ENCODE measurements around the gene FOXF1. TPM values are rescaled to one million over a fixed set of nuclear protein-coding genes. Genes with fewer than 3 reads are reported as not detected.

FOXF1 gene
- polyA plus RNA-seq, 2 of the 4 experiments (the other 2 are of a cell fraction): not detected

DNA sequence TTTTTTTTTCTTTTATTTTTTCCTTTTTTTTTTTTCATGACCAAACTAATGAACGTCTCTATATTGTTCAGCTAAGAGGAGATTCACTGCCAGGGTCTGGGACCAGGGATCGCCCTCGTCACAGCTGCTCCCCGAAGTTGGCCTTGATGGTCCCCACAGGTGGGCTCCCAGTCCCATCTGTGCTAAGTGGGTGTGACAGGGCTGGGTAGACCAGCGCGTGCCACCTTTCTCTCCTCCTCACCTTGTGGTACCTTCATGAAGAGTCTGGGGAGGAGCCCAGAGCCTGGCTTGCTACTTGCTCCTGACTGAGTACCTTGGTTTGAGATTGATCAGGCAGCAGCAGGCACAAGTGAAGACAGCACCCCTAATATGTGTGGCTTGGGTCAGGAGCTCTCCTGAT is 6.5 kb upstream of the FOXF1 start:
- DNase-seq (ENCODE audit: low read depth in 1 of 2, low spot score in 1 of 2) (no peak), FAIRE-seq (no peak), ATAC-seq (no peak)
- H3K4me1 ChIP-seq: peaks cover 10% of the 10 kb centered on the region; the same call in 2 of the 3 replicates
- ChIA-PET CTCF (interaction anchor here (1.1 to 1.2 kb wide), 2 partner anchors 16 to 682 kb away, joined by 3 read pairs; no protein-coding TSS in a partner anchor), POLR2A (no interaction called here)
- no peak overlapping the region for H3K27ac ChIP-seq
- H3K4me2 ChIP-seq: no peak overlapping the region
- TF ChIP-seq MAZ (IDR thresholded peaks at IDR 0.05; ENCODE audit: borderline replicate concordance, low read depth, low read length): no peak
- no peak for TF ChIP-seq RFX5 (IDR thresholded peaks at IDR 0.05)
- TF ChIP-seq KDM1A (IDR thresholded peaks at IDR 0.05; ENCODE audit: low read depth): no peak
- no peak for TF ChIP-seq ZSCAN20 (CRISPR knock-in tag; IDR thresholded peaks at IDR 0.05)
- TF ChIP-seq FOXS1 (CRISPR knock-in tag; IDR thresholded peaks at IDR 0.05): no peak
- no peak for TF ChIP-seq RCOR1 (IDR thresholded peaks at IDR 0.05; ENCODE audit: low read depth, low read length)
- no peaks in the 10 kb centered on the region for H3K9me3 ChIP-seq
- no peak overlapping the region for H3K4me3 ChIP-seq
- 24% methylated on average over 4 of the region's 6 CpGs for WGBS (ENCODE audit: missing lambda C conversion rate)

DNA sequence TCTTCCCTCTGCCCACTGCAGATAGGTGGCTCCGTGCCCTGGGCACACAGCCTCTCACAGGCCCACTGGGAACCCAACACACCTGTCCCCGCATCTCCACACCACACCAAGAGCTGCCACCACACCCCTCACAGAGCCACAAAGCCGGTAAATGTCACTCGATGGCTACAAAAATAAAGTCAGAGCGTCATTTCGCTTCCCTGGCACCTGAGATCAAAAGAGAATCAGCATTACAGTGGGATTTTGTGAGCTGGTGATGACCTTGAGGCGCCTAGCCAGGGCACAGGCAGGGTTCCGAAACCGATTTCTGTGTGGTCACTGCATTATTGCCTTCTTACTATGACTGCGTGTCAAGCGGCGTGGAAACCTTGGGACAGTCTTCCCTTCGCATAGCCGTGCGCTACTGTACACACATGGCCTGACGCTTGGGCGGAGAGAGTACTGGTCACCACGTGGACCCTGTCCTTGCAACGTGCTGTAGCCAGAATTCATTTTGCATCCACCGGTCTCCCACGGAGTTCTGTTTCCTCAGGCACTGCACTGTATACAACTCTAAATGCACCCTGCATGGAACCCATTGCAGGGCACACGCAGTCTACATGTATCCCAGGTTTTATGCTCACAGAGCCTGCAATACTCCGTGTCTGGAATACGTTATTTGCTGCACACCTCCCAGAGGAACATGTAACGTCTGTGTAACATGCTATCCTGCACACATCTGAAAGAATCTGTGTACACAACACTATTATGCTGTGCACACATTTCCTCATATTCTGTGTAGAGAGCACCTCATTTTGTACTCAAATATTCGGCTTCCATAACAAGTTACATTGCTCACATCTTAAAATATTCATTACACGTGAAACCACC is 5.8 kb upstream of the FOXF1 start:
- Histone ChIP-seq H3K9me3 (no peaks in the 10 kb centered on the region), H3K4me2 (no peak overlapping the region), H3K4me1 (peaks cover 12% of the 10 kb centered on the region; the same call in 2 of the 3 replicates), H3K27ac (no peak overlapping the region), H3K4me3 (no peak overlapping the region)
- ChIA-PET POLR2A (no interaction called here), CTCF (interaction anchor here (1.1 to 1.2 kb wide), 3 partner anchors 15 to 683 kb away, joined by 3 read pairs; no protein-coding TSS in a partner anchor)
- ATAC-seq (no peak), FAIRE-seq (no peak), DNase-seq (ENCODE audit: low read depth in 1 of 2, low spot score in 1 of 2) (no peak)
- TF ChIP-seq, protein P1, sequence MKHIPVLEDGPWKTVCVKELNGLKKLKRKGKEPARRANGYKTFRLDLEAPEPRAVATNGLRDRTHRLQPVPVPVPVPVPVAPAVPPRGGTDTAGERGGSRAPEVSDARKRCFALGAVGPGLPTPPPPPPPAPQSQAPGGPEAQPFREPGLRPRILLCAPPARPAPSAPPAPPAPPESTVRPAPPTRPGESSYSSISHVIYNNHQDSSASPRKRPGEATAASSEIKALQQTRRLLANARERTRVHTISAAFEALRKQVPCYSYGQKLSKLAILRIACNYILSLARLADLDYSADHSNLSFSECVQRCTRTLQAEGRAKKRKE (CRISPR knock-in tag; IDR thresholded peaks at IDR 0.05; ENCODE audit: low read depth): no peak
- TF ChIP-seq, protein P2, sequence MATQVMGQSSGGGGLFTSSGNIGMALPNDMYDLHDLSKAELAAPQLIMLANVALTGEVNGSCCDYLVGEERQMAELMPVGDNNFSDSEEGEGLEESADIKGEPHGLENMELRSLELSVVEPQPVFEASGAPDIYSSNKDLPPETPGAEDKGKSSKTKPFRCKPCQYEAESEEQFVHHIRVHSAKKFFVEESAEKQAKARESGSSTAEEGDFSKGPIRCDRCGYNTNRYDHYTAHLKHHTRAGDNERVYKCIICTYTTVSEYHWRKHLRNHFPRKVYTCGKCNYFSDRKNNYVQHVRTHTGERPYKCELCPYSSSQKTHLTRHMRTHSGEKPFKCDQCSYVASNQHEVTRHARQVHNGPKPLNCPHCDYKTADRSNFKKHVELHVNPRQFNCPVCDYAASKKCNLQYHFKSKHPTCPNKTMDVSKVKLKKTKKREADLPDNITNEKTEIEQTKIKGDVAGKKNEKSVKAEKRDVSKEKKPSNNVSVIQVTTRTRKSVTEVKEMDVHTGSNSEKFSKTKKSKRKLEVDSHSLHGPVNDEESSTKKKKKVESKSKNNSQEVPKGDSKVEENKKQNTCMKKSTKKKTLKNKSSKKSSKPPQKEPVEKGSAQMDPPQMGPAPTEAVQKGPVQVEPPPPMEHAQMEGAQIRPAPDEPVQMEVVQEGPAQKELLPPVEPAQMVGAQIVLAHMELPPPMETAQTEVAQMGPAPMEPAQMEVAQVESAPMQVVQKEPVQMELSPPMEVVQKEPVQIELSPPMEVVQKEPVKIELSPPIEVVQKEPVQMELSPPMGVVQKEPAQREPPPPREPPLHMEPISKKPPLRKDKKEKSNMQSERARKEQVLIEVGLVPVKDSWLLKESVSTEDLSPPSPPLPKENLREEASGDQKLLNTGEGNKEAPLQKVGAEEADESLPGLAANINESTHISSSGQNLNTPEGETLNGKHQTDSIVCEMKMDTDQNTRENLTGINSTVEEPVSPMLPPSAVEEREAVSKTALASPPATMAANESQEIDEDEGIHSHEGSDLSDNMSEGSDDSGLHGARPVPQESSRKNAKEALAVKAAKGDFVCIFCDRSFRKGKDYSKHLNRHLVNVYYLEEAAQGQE (IDR thresholded peaks at IDR 0.05): no peak
- TF ChIP-seq JUNB (IDR thresholded peaks at IDR 0.05) (no peak), ZSCAN20 (CRISPR knock-in tag; IDR thresholded peaks at IDR 0.05) (no peak), HOXB5 (CRISPR knock-in tag; IDR thresholded peaks at IDR 0.05) (no peak), KDM5A (IDR thresholded peaks at IDR 0.05) (no peak), EHF (CRISPR knock-in tag; IDR thresholded peaks at IDR 0.05) (no peak), ESRRA (IDR thresholded peaks at IDR 0.05; ENCODE audit: borderline replicate concordance, low read length) (no peak), ZFP36 (IDR thresholded peaks at IDR 0.05; ENCODE audit: borderline replicate concordance, partially characterized antibody) (no peak), PHF8 (IDR thresholded peaks at IDR 0.05; ENCODE audit: borderline replicate concordance, low read depth) (no peak), MYC (IDR thresholded peaks at IDR 0.05; ENCODE audit: borderline replicate concordance, low read length) (no peak), HDAC2 (IDR thresholded peaks at IDR 0.05) (no peak)
- TF ChIP-seq, protein P3, sequence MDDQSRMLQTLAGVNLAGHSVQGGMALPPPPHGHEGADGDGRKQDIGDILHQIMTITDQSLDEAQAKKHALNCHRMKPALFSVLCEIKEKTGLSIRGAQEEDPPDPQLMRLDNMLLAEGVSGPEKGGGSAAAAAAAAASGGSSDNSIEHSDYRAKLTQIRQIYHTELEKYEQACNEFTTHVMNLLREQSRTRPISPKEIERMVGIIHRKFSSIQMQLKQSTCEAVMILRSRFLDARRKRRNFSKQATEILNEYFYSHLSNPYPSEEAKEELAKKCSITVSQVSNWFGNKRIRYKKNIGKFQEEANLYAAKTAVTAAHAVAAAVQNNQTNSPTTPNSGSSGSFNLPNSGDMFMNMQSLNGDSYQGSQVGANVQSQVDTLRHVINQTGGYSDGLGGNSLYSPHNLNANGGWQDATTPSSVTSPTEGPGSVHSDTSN (IDR thresholded peaks at IDR 0.05): no peak
- TF ChIP-seq, protein P4, sequence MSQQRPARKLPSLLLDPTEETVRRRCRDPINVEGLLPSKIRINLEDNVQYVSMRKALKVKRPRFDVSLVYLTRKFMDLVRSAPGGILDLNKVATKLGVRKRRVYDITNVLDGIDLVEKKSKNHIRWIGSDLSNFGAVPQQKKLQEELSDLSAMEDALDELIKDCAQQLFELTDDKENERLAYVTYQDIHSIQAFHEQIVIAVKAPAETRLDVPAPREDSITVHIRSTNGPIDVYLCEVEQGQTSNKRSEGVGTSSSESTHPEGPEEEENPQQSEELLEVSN (IDR thresholded peaks at IDR 0.05; ENCODE audit: borderline replicate concordance, low read depth): no peak
- TF ChIP-seq, protein P5, sequence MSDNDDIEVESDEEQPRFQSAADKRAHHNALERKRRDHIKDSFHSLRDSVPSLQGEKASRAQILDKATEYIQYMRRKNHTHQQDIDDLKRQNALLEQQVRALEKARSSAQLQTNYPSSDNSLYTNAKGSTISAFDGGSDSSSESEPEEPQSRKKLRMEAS (IDR thresholded peaks at IDR 0.05): no peak
- WGBS (ENCODE audit: missing lambda C conversion rate): 42% methylated on average over 26 of the region's 27 CpGs
